ENCODE data around the gene KHK.
A peak's percentile ranks its signal among the peaks of the same experiment; 100 is the strongest.
"Not testable (repeated sequence)": the region's sequence is repeated elsewhere in the genome, so short reads cannot be mapped to it uniquely, and the experiment has no call there.

KHK gene

GRCh38 chr2:27060323-27060722, 26.2 kb upstream of the KHK start:
- no peak for DNase-seq

GRCh38 chr2:27065128-27065527, 21.4 kb upstream of the KHK start:
- no peak for DNase-seq

GRCh38 chr2:27067385-27067784, 19.2 kb upstream of the KHK start:
- no peak for DNase-seq

DNA sequence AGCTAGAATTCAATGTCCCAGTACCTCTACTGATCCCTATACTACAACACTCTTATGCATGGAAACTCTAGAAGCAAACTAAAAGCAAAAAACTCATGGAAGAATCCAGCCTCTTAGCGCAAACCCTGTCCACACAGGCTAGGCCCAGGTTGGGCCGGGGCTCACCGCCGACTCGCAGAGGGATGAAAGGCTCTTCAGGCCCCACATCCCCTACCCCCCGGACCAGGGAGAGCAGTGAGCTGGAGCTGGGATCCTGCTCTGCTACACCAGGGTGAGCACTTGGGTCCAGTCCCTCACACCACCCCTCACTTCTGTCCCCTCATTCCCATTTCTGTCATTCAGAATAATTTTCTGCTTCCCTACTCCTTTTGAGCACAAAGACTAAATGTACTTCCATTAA, 17.1 kb upstream of the KHK start:
- DNase-seq = no peak

- no peak for DNase-seq
Observed at GRCh38 chr2:27069961-27070618, 16.5 kb upstream of the KHK start.

DNA sequence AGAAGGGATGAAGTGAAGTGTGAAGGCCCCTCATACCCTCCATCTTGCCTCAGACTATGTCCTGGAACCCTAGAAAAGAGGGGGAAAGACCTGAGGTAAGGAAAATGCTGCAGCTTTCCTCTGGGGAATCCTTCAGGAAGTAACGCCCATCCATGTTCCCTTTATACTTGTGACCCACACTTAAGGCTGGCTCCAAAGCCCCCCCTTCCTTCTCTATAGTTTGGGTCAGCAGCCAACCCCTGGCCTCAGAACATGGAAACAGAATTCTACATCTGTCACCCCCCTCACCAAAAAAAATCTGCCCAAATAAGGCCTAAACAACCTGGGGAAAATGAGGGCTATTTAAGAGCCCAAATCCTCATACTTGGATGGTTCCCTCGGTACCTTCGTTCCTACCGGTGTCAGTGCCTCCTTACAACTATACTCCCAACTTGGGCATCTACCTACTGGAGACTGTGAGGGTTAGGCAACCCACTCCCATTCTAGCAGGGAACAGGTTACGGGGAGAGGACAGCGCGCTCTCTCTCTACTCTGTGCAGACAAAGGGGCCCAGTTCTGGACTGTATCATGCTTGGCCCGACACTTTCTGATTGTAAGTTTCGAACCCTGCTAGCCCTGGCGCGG, 15.8 kb upstream of the KHK start:
- DNase-seq = no peak

- peak; percentile 85 to 93 for DNase-seq
Observed at GRCh38 chr2:27071277-27071989, 15.1 kb upstream of the KHK start, which contains the start of gene OST4. Gene OST4 (minus strand): TSS chr2:27071654.

GRCh38 chr2:27071990-27072830, 14.4 kb upstream of the KHK start:
- DNase-seq = no peak

GRCh38 chr2:27072920-27073319, 13.7 kb upstream of the KHK start:
- no peak for DNase-seq

DNA sequence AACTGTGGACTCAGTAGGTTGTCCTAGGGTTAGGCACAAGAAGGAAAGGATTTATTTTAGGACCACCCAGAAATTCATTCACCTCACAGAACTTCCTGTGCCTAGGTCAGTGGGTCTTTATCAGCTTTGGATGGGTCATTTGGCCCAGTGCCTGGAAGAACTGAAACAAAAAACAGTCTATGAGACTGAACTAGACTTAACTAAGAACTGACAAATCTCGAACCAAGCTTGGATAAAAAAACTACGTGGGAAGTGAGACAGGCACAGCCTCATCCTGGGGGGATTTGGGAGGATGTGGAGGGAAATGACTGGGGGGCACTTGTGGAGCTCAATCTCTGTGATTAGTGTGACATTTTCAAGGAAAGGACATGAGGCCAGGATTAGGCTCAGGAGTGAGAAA, 12.8 kb upstream of the KHK start:
- no peak for DNase-seq

DNA sequence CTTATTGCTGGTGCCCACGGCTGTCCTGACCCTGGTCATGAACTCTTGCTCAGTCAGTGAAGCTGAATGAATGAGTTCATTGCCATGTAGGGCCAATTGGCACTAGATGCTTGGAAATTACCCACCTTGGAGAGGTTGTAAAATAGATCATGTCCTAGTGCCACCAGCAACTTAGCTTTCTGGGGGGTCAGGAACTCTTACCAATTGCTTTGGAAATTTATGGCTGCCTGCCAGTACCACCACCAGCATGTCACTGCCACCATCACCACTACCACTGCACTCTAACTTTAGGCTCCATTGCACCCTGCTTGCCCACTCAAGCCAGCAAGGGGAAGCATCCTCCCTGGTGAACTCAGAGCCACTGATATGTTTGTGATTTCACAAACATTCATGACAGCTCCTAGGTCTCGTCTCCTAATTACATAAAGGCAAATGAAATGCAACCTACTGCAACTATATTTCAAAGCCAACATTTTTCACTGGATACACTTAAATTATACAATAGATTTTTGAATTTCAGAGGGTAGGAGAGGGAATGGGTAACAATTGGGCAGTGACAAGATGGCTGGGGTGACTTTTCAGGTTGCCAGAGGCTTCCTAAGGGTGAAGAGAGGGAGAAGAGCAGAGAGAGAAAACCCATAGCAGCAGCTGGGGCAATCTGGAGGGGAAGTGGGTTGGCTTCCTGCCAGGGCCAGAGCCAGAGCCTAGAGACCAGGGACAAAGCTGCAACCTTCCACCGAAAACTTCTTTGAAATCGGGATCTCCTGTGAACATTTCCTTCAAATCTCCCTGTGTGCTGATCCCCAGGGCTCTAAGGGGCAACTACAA, 11.6 kb upstream of the KHK start:
- DNase-seq = no peak

DNA sequence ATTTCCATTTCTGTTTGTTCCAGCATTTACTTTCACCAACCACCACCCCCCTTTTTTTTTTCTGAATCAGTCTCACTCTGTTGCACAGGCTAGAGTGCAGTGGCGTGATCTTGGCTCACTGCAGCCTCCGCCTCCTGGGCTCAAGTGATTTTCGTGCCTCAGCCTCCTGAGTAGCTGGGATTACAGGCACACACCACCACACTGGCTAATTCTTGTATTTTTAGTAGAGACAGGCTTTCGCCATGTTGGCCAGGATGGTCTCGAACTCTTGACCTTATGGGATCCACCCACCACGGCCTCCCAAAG, 11.1 kb upstream of the KHK start:
- not testable (repeated sequence) for DNase-seq

DNA sequence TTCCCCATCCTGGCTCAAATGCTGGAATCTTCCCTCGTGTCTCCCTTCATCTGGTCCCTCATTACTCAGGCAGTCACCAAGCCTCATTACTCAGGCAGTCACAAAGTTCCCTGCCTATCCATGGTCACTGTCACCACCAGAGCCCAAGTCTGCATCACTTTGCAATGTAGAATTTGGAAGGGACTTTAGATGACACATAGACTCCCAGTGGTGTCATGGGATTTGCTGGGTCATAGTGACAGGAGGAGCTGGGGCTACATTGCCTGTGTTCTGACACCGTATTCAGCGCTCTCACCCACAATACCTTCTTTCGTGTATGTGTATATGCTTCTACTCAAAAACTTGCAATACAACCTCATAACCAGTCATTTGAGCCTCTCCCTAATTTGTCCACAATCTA, 10.2 kb upstream of the KHK start:
- DNase-seq = no peak

- no peak for DNase-seq
Observed at GRCh38 chr2:27077231-27077630, 9.3 kb upstream of the KHK start.

GRCh38 chr2:27078267-27079194, 8.0 kb upstream of the KHK start, which contains the start of gene EMILIN1:
Gene EMILIN1 (plus strand): TSS chr2:27078615. CDS start chr2:27079066, 451 bp downstream.
- DNase-seq = no peak

DNA sequence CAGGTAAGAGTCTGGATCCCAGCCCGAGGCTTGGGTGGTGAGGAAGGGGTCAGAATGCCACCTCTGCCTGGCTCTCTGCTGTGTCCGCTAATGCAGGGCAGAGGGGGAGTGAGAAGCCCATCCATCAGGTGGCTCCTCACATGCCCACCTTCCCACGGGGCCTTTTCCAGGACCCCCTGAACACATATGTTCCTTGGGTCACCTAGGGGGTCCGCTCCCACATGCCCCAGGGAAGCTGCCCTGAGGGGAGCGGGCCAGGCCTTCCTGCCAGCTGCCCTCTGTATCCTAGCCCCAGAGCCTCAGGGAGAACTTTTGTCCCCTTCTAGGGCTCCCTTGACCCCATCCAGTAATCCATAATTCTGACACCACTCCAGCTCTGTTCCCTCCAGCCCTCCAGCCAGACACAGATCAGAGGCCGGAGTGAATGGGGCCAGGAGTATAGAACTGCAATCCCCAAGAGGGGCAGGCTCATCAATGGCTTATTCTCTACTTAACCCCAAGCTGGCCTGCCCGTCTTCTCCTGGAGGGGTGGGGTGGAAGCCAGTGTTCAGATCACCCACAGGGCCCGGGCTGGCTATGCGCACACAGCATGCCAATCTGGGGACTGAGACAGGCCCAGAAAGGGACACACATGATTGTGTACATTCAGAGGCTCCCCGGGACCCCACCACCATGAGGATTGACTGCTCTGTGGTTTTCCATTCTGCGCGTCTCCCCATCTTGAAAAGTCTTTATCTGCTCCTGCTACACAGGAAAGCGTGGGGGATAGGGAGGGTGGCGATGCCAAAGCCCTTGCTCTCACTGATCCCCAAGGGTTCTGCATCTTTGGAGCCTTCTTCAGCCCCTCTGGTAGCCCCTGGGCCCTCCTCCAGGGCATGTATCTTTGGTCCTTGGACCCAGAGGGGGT, 7.1 kb upstream of the KHK start:
- no peak for DNase-seq

GRCh38 chr2:27080140-27080469, 6.5 kb upstream of the KHK start:
- no peak for DNase-seq

DNA sequence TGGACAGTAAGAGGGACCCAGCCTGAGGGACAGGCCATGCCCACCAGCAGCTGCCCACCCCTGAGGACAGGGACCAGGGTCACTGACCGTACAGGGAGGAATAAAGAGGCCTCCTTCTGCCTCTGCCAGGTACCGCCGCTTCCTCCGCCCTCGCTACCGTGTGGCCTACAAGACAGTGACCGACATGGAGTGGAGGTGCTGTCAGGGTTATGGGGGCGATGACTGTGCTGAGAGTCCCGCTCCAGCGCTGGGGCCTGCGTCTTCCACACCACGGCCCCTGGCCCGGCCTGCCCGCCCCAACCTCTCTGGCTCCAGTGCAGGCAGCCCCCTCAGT, 6.0 kb upstream of the KHK start:
- no peak for DNase-seq

DNA sequence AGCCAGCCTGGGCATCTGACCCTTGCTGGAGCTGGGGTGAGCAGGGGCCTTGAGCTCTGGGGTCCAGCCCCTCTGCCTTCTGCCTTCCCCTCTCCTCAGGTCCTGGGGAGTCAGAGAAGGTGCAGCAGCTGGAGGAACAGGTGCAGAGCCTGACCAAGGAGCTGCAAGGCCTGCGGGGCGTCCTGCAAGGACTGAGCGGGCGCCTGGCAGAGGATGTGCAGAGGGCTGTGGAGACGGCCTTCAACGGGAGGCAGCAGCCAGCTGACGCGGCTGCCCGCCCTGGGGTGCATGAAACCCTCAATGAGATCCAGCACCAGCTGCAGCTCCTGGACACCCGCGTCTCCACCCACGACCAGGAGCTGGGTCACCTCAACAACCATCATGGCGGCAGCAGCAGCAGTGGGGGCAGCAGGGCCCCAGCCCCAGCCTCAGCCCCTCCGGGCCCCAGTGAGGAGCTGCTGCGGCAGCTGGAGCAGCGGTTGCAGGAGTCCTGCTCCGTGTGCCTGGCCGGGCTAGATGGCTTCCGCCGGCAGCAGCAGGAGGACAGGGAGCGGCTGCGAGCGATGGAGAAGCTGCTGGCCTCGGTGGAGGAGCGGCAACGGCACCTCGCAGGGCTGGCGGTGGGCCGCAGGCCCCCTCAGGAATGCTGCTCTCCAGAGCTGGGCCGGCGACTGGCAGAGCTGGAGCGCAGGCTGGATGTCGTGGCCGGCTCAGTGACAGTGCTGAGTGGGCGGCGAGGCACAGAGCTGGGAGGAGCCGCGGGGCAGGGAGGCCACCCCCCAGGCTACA, 4.4 kb upstream of the KHK start:
- no peak for DNase-seq
